Ovary (tissue), 3 donors: ENCODE results near the gene PRSS3.

Experiments
- CTCF ChIP-seq, 3 donors: fragments of 450-650 bp in 2 of 3; fragments of 200-600 bp in 1 of 3; IDR thresholded peaks; one replicate each; pipeline versions ENCODE4 v1.5.1 to v1.8.0; 2016 to 2022; ENCODE audit warnings: antibody characterized with exemption in 3 of 3, mild to moderate bottlenecking in 1 of 3
- EP300 ChIP-seq: sonication (generic); formaldehyde crosslinking; IDR thresholded peaks from one replicate; pipeline ENCODE4 v1.6.1; 2017; ENCODE audit warnings: antibody characterized with exemption
- POLR2A ChIP-seq: fragments of 450-650 bp; IDR thresholded peaks from one replicate; pipeline ENCODE4 v1.6.1; 2017; ENCODE audit warnings: antibody characterized with exemption, mild to moderate bottlenecking, moderate library complexity
- donor health status: DM: no; HTN: no; CAD: no.

GRCh38 chr9:33751536-33752129 is 43.7 kb upstream of the PRSS3 start:
- TF ChIP-seq CTCF (IDR thresholded peaks at IDR 0.05) (no peak), EP300 (no peak), POLR2A (no peak)
